ENCODE measurements around the gene ZNF784.

- TF ChIP-seq CTCF (IDR thresholded peaks at IDR 0.05; ENCODE audit: extremely low read depth in 1 of 2, insufficient read depth in 1 of 2, low read depth in 1 of 2, low read length in 2 of 2) (no peak), MAX (IDR thresholded peaks at IDR 0.05; ENCODE audit: insufficient read depth, insufficient read length) (no peak), POLR2A (IDR thresholded peaks at IDR 0.05; ENCODE audit: low read depth, low read length) (no peak), EZH2 (IDR thresholded peaks at IDR 0.05; ENCODE audit: borderline replicate concordance, low read depth, low read length, severe bottlenecking) (no peak), JUN (IDR thresholded peaks at IDR 0.05; ENCODE audit: borderline replicate concordance, insufficient read depth, insufficient read length, low read depth) (no peak), FOS (IDR thresholded peaks at IDR 0.05; ENCODE audit: borderline replicate concordance, insufficient read depth, low read length) (no peak), POLR2AphosphoS5 (IDR thresholded peaks at IDR 0.05; ENCODE audit: insufficient read depth, low read depth, low read length) (no peak), MYC (IDR thresholded peaks at IDR 0.05; ENCODE audit: low read depth, low read length) (no peak)
Measured at GRCh38 chr19:55661826-55662225, 37.5 kb upstream of the ZNF784 start.

Data from endothelial cell of umbilical vein (primary cell).